ENCODE results near the gene BBLN. TPM values are rescaled to one million over a fixed set of nuclear protein-coding genes. Genes with fewer than 3 reads are reported as not detected.

BBLN gene
- total and polyA plus RNA-seq, 8 donors, result 23.1 to 133 (median 34.7) TPM

DNA sequence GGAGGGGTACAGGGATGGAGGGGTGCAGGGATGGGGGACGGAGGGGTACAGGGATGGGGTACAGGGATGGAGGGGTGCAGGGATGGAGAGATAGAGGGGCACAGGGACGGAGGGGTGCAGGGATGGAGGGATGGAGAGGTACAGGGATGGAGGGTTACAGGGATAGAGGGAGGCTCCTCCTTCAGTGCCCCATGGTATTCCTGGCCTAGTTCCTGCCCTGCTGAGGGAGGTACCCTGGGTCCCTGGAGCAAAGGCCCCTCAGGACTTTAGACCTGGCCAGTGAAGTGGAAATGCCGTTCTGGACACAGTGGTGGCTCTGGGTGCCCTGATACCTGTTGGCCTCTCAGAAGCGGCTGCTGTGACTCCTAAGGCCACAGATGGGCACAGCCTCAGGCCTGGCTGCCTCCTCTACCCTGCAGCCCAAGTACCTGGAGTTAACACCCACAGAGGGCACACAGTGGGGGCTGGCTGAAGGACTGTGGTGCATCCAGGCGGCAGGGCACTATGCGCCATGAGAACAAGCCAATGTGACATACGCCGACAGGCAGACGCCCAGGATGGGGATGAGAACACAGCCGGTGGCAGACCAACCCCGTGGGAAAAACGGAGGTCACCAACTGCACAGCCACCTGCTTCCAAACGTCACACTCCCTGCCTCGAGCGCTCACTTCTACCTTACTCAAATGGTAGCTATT lies 40.9 kb upstream of the BBLN start:
- intact Hi-C loops (cut with DNase I), result loop anchor here in 2 of 3 donors (5.0 kb wide), 1 partner anchor 177 kb away; no protein-coding TSS in a partner anchor
- Histone ChIP-seq H3K27ac (peak overlapping the region; percentile 59 to 82 (median 78)), H3K4me3 (no peak overlapping the region), H3K4me1 (peaks cover 3 to 24% (median 15%) of the 10 kb centered on the region in 3 donors), H3K9me3 (no peaks in the 10 kb centered on the region), H3K36me3 (peaks cover 0 to 25% (median 12%) of the 10 kb centered on the region in 3 donors), H3K27me3 (no peaks in the 10 kb centered on the region)
- DNase-seq (peak; percentile 67 to 91 (median 84)), FAIRE-seq (no peak), ATAC-seq (peak; percentile 31 to 56 (median 47))
- 24 to 31% methylated on average over 15 of the region's 15 CpGs for WGBS, 2 donors
- TF ChIP-seq, protein P1, sequence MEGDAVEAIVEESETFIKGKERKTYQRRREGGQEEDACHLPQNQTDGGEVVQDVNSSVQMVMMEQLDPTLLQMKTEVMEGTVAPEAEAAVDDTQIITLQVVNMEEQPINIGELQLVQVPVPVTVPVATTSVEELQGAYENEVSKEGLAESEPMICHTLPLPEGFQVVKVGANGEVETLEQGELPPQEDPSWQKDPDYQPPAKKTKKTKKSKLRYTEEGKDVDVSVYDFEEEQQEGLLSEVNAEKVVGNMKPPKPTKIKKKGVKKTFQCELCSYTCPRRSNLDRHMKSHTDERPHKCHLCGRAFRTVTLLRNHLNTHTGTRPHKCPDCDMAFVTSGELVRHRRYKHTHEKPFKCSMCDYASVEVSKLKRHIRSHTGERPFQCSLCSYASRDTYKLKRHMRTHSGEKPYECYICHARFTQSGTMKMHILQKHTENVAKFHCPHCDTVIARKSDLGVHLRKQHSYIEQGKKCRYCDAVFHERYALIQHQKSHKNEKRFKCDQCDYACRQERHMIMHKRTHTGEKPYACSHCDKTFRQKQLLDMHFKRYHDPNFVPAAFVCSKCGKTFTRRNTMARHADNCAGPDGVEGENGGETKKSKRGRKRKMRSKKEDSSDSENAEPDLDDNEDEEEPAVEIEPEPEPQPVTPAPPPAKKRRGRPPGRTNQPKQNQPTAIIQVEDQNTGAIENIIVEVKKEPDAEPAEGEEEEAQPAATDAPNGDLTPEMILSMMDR (IDR thresholded peaks at IDR 0.05), result no peak

DNA sequence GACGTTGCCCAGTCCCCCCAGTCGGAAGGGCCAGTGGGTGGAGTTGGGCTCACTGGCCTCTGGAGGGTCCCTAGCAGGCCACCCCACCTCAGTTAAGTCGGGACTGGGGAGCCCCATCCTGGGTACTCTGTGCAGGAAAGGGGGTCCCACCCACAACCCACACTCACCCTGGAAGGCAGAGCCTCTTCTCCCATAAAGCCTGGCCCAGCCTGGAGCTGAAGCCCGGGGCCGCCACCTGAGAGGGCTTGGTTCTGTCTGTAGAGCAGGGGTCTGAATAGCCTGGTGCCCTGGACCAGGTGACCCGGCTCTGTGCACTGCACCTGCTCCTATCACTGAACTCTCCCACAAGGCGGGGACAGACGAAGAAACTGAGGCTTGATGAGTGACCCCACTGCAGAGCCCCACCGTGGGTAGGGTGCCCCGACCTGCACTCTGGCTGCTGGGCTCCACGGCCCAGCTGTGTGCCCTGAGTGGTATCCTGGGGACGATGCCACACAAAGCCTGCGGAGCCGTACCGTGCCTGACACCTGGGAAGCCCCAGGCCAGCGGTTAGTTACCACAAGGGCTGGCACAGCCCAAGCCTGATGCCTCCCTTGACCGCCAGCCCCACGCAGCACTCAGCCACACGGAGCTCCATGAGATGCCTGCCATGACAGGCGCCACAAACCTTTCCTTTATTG lies 39.9 kb upstream of the BBLN start:
- Histone ChIP-seq H3K36me3 (peaks cover 0 to 25% (median 12%) of the 10 kb centered on the region in 3 donors), H3K27ac (peak overlapping the region; percentile 59 to 82 (median 78)), H3K27me3 (no peaks in the 10 kb centered on the region), H3K9me3 (no peaks in the 10 kb centered on the region), H3K4me1 (peaks cover 3 to 18% (median 10%) of the 10 kb centered on the region in 3 donors), H3K4me3 (no peak overlapping the region)
- intact Hi-C loops (cut with DNase I), result no loop called here
- FAIRE-seq (no peak), DNase-seq (peak in 4 of 6 donors; percentile 16 to 55 (median 44)), ATAC-seq (no peak)
- TF ChIP-seq, protein P1 (IDR thresholded peaks at IDR 0.05), result no peak
- 83 to 86% methylated on average over 20 of the region's 20 CpGs for WGBS, 2 donors

DNA sequence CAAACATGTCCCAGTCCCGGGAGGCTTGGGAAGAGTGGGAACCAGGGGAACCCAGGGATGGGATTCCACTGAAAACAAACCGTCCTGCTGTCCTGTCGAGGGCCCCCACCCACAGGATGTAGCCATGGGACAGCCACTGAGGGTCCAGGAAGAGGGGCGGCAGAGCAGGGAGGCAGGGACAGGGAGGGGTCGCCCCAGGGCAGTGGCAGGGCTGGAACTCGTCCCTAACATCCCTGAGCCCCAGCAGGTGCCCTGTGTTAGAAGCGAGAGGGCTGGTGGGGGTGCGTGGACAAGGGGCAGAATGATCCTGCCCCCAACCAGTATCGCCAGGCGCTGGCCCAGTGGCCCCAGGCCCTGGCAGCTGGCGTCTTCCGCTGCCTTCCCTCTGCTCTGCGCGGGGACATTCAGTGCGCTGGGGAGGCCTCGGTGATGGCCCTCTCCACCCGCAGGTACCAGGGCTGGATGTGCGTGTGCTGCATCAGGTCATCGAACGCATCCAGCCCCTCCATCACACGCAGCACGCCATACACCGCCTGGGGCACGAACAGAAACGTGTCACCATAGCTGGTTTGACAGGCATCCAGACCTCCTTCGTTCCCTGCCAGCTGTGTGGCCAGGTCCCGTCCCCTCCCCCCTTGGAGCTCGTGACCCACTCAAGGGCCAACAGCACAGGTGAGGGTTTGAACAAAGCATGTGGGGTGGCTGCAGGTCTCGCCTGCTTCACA lies 39.2 kb upstream of the BBLN start:
- TF ChIP-seq, protein P1 (IDR thresholded peaks at IDR 0.05), result no peak
- DNase-seq, result peak in 4 of 6 donors; percentile 20 to 67 (median 50)
- Histone ChIP-seq H3K9me3 (no peaks in the 10 kb centered on the region), H3K4me3 (no peak overlapping the region), H3K27ac (peak overlapping the region in 2 of 4 donors; percentile 77 to 79), H3K36me3 (peaks cover 0 to 25% (median 12%) of the 10 kb centered on the region in 3 donors), H3K27me3 (no peaks in the 10 kb centered on the region), H3K4me1 (peaks cover 0 to 19% (median 9%) of the 10 kb centered on the region in 3 donors)
- ATAC-seq, result no peak
- intact Hi-C loops (cut with DNase I), result no loop called here
- 87% methylated on average over 24 to 29 of the region's 29 CpGs for WGBS, 2 donors
- no peak for FAIRE-seq

DNA sequence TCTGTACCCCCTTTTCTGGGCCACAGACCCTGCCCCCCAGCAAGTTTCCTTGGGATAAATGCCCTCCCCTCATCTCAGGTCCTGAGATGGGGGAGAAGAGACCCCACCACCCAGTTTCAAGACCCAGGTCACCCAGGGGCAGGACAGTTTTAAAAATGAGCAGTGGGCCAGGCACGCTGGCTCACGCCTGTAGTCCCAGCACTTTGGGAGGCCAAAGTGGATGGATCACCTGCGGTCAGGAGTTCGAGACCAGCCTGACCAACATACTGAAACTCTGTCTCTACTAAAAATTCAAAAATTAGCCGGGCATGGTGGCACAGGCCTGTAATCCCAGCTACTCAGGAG lies 38.6 kb upstream of the BBLN start:
- peak in 1 of 6 donors; percentile 16 for DNase-seq
- Histone ChIP-seq H3K9me3 (no peaks in the 10 kb centered on the region), H3K4me1 (peaks cover 0 to 23% (median 12%) of the 10 kb centered on the region in 3 donors), H3K4me3 (no peak overlapping the region), H3K36me3 (peaks cover 0 to 25% (median 12%) of the 10 kb centered on the region in 3 donors), H3K27me3 (no peaks in the 10 kb centered on the region), H3K27ac (no peak overlapping the region)
- TF ChIP-seq, protein P1 (IDR thresholded peaks at IDR 0.05), result no peak
- intact Hi-C loops (cut with DNase I), result no loop called here
- ATAC-seq, result no peak
- FAIRE-seq, result no peak
- WGBS, 2 donors, result 94 to 96% methylated on average over 5 of the region's 5 CpGs

All from pancreas (tissue), 10 donors.